CD4-positive, alpha-beta T cell treated with Interleukin-21 for 1 hour (primary cell): Measurements from ENCODE around the gene OLFM1.
"Not testable (repeated sequence)": the region's sequence is repeated elsewhere in the genome, so short reads cannot be mapped to it uniquely, and the experiment has no call there.

ENCODE experiments used
- DNase-seq: peaks from one replicate; pipeline ENCODE4 v3.0.0-alpha.2; 2020

OLFM1 gene

GRCh38 chr9:135060461-135061116 lies 26.9 kb upstream of the OLFM1 start:
- no peak for DNase-seq

GRCh38 chr9:135061441-135061840 lies 26.0 kb upstream of the OLFM1 start:
- DNase-seq: no peak

- DNase-seq: no peak
Observed at GRCh38 chr9:135062254-135062653, 25.2 kb upstream of the OLFM1 start.

GRCh38 chr9:135063466-135063865 lies 24.0 kb upstream of the OLFM1 start:
- not testable (repeated sequence) for DNase-seq

GRCh38 chr9:135063888-135064287 lies 23.6 kb upstream of the OLFM1 start:
- not testable (repeated sequence) for DNase-seq

- no peak for DNase-seq
Observed at GRCh38 chr9:135065151-135065550, 22.3 kb upstream of the OLFM1 start.

- DNase-seq: no peak
Observed at GRCh38 chr9:135065804-135066203, 21.7 kb upstream of the OLFM1 start.

- DNase-seq: no peak
Observed at GRCh38 chr9:135066291-135066690, 21.2 kb upstream of the OLFM1 start.

- DNase-seq: no peak
Observed at GRCh38 chr9:135067096-135067710, 20.3 kb upstream of the OLFM1 start.

- DNase-seq: no peak
Observed at GRCh38 chr9:135068776-135069415, 18.6 kb upstream of the OLFM1 start.

- no peak for DNase-seq
Observed at GRCh38 chr9:135069558-135070197, 17.8 kb upstream of the OLFM1 start.

- DNase-seq: no peak
Observed at GRCh38 chr9:135070198-135070951, 17.1 kb upstream of the OLFM1 start.

- DNase-seq: no peak
Observed at GRCh38 chr9:135070964-135071735, 16.3 kb upstream of the OLFM1 start.

- DNase-seq: no peak
Observed at GRCh38 chr9:135073081-135073740, 14.3 kb upstream of the OLFM1 start.

- no peak for DNase-seq
Observed at GRCh38 chr9:135073741-135074305, 13.6 kb upstream of the OLFM1 start.

- no peak for DNase-seq
Observed at GRCh38 chr9:135074354-135075233, 12.9 kb upstream of the OLFM1 start.

GRCh38 chr9:135075234-135076142 lies 12.0 kb upstream of the OLFM1 start:
- DNase-seq: no peak

- DNase-seq: no peak
Observed at GRCh38 chr9:135076143-135076875, 11.2 kb upstream of the OLFM1 start.
